Mucosa of descending colon (tissue), 3 donors: ENCODE data around the gene VPS13C. TPM values are rescaled to one million over a fixed set of nuclear protein-coding genes. Genes with fewer than 3 reads are reported as not detected.

Experiments used
- ATAC-seq: fragments of 200-7000 bp; cut with Tn5 transposase; one replicate; pipeline ENCODE4 v1.9.1; 2020; ENCODE audit warnings: mild to moderate bottlenecking, moderate library complexity
- DNase-seq, 3 donors: peaks; one replicate each; pipeline ENCODE4 v3.0.0-alpha.2; 2020
- H3K36me3 ChIP-seq: fragments of 200-600 bp; one replicate; pipeline ENCODE4 v1.8.0; 2021; ENCODE audit warnings: low read depth, mild to moderate bottlenecking
- H3K4me1 ChIP-seq: fragments of 200-600 bp; one replicate; pipeline ENCODE4 v1.8.0; 2021; ENCODE audit warnings: low read depth, mild to moderate bottlenecking
- H3K4me3 ChIP-seq: fragments of 200-600 bp; one replicate; pipeline ENCODE4 v1.8.0; 2021; ENCODE audit warnings: mild to moderate bottlenecking
- H3K9me3 ChIP-seq: fragments of 200-600 bp; one replicate; pipeline ENCODE4 v1.8.0; 2021; ENCODE audit warnings: mild to moderate bottlenecking
- intact Hi-C, 2 donors: fragments of 100-400 bp; cut with DNase I in 1 of 2; cut with micrococcal nuclease in 1 of 2; formaldehyde crosslinking; loops; one replicate each; pipeline versions ENCODE4 v1.11.0 to v1.11.1; 2022; cut with DNase I, micrococcal nuclease
- total RNA-seq, 3 donors: library from RNA; stranded (reverse); fragmentation: NEBNext Ultra II Directional in 2 of 3; extraction: Animal tissue kit (Norgen Biotek cat#: 25700) in 2 of 3; gene quantifications; one replicate each; pipeline versions ENCODE4 v1.2.1 to v1.2.4, GENCODE V29; 2021 to 2023
- TF ChIP-seq, protein P1 (sequence below): fragments of 200-600 bp; IDR thresholded peaks from one replicate; pipeline ENCODE4 v1.8.0; 2022; ENCODE audit warnings: antibody characterized with exemption, mild to moderate bottlenecking
- donor health status: DM: no; HTN: no; CAD: no; lungs with moderate emphysema.
- donor health status: DM: no; HTN: no; CAD: no.
- donor health status: DM: no; HTN: yes; CAD: no.

Gene VPS13C
- total RNA-seq, 3 donors from 2014 or later, result 51.0 to 76.1 (median 57.1) TPM

DNA sequence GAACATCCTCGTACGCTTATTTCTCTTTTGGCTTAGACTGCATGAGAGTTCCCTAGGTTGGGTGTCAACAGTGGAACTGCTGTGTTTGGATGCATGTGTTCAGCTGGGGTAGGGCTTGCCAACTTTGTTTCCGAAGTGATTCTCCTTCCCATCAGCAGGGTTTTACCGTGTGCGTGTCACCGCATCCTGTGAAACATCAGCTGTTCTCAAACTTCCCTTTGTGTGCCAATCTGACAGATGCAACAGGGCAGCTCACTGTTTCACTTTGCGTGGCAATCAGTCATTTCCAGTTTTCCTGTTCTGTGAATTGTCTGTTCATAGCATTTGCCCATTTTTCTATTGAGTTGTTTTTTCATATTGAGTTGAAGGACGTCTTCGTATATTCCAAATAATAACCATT lies 218.8 kb downstream of the VPS13C start:
- no peaks in the 10 kb centered on the region for H3K36me3 ChIP-seq
- TF ChIP-seq, protein P1, sequence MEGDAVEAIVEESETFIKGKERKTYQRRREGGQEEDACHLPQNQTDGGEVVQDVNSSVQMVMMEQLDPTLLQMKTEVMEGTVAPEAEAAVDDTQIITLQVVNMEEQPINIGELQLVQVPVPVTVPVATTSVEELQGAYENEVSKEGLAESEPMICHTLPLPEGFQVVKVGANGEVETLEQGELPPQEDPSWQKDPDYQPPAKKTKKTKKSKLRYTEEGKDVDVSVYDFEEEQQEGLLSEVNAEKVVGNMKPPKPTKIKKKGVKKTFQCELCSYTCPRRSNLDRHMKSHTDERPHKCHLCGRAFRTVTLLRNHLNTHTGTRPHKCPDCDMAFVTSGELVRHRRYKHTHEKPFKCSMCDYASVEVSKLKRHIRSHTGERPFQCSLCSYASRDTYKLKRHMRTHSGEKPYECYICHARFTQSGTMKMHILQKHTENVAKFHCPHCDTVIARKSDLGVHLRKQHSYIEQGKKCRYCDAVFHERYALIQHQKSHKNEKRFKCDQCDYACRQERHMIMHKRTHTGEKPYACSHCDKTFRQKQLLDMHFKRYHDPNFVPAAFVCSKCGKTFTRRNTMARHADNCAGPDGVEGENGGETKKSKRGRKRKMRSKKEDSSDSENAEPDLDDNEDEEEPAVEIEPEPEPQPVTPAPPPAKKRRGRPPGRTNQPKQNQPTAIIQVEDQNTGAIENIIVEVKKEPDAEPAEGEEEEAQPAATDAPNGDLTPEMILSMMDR, result no peak
- DNase-seq (no peak), ATAC-seq (no peak)
- H3K9me3 ChIP-seq, result no peaks in the 10 kb centered on the region
- intact Hi-C loops, result no loop called here
- H3K4me3 ChIP-seq, result no peak overlapping the region
- no peaks in the 10 kb centered on the region for H3K4me1 ChIP-seq

DNA sequence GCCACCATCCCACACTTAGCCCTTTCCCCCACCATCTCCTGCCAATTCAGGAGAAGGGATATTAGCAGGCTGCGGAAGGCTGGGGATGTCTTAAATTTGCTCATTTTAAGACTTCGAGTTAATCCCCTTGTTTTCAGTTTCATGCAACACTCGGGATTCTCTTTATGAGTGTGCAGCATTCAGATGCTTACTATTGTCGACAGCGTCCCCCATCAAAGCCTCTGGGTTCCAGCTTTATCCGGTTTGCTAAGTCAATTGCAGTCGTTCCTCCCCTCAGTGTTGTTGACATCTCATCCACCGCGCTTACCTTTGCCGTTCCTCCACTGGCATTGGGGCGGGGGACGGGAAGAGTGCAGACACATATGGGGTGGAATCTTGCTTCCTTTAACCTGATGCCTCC lies 220.2 kb downstream of the VPS13C start:
- no peaks in the 10 kb centered on the region for H3K4me1 ChIP-seq
- intact Hi-C loops, result no loop called here
- no peak for DNase-seq
- H3K36me3 ChIP-seq, result no peaks in the 10 kb centered on the region
- no peak for ATAC-seq
- TF ChIP-seq, protein P1, result no peak
- no peak overlapping the region for H3K4me3 ChIP-seq
- no peaks in the 10 kb centered on the region for H3K9me3 ChIP-seq

DNA sequence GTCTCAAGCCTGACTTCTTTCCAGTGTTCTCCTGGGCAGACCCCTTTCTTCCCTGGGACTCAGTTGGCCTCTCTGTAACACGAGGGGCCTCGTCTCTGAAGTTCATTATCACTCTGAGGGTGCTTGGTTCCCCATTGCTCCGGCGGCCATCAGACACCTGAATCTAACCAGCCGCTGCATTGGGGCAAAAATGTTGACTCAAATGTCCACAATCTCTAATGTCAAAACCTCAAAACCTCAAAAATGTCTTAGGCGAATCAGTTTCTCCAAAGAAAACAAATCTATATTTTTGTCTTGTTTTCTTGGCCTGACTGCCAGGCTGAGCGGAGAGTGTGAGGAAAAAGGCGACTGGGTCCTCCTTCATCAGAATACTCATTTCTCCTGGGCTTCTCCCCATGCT lies 220.7 kb downstream of the VPS13C start:
- TF ChIP-seq, protein P1, result no peak
- H3K4me1 ChIP-seq, result no peaks in the 10 kb centered on the region
- ATAC-seq (no peak), DNase-seq (no peak)
- no peaks in the 10 kb centered on the region for H3K36me3 ChIP-seq
- intact Hi-C loops, result no loop called here
- H3K4me3 ChIP-seq, result no peak overlapping the region
- no peaks in the 10 kb centered on the region for H3K9me3 ChIP-seq

DNA sequence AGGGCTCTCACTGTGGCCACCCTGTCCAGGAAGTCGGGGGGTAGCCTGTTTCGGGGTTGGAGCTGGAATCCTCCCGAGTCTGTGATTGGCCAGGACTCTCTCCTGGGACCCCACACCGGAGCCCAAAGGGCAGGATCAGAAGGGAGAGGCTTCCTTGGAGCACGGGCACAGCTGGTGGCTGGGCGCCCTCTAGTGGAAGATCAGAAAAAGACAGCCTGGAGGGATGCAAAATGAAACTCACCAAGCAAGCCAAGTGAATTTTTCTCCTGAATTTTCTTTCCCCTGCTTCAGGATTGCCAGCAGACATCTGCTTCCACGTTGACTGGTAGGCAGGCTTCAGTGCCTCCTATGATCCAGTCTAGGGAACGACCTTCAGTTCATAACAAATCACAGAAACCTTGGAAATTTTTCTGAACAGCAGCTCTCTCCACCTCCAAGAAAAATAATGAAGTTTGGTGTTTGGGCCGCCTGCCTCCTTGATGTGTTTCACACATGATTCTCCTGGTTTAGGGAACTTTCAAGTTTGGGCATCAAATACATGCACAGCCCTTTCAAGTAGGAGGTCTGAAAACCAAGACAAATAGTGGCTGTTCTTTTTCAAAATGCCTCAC lies 224.6 kb downstream of the VPS13C start:
- Histone ChIP-seq H3K4me1 (no peaks in the 10 kb centered on the region), H3K36me3 (no peaks in the 10 kb centered on the region), H3K4me3 (no peak overlapping the region), H3K9me3 (no peaks in the 10 kb centered on the region)
- TF ChIP-seq, protein P1, result peak; percentile 84
- intact Hi-C loops, result no loop called here
- peak in 2 of 3 donors; percentile 60 to 76 for DNase-seq
- peak; percentile 76 for ATAC-seq

DNA sequence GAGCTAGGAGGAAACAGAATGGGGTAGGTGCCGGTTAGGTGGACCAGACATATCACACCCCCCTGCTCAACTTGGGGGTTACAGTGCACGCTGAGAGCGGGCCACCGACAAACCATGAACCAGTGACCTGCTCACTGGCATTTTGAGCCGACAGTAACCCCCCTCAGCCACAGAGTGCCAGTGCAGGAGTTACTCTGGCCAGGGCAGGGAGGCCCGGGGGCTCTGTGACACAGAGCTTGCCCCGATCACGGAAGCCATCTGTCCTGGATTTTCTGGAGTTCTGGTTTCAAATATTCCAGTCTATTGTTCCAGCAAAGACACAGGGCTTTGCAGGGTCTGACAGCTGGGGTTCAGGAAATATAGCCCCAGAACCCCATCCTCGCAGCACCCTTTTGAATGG lies 225.2 kb downstream of the VPS13C start:
- DNase-seq, result no peak
- no peaks in the 10 kb centered on the region for H3K36me3 ChIP-seq
- no peak overlapping the region for H3K4me3 ChIP-seq
- H3K4me1 ChIP-seq, result no peaks in the 10 kb centered on the region
- TF ChIP-seq, protein P1, result no peak
- no peak for ATAC-seq
- intact Hi-C loops, result no loop called here
- no peaks in the 10 kb centered on the region for H3K9me3 ChIP-seq
